Measurements from ENCODE around the gene DHRS3. TPM values are rescaled to one million over a fixed set of nuclear protein-coding genes. Genes with fewer than 3 reads are reported as not detected.

The DHRS3 gene
- polyA plus RNA-seq, 1 donor, result 42.0 TPM

DNA sequence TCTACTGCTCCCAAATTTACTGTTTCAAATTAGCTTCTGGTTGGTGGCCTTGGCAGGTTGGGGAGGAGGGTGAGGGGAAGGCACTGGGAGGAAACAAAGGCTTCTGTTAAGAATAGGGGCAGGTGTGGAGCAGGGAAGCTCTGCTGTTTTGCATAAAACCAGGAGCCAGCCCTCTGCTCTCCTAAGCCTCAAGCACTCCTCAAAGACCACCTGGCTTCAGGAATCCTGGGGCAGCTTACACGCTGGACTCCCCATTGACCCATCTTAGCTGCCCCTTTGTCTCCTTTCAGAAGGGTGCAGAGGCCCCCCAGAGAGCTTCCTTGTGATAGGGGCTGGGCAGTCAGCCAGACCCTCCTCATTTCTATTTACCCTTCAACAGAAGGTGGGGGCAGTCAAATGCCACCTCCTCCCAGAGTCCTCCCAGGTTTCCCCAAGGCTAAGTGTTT is 11.5 kb upstream of the DHRS3 start:
- Histone ChIP-seq H3K4me3 (ENCODE audit: low read length) (no peak overlapping the region), H3K9me3 (ENCODE audit: control insufficient read depth, low read depth, low read length) (no peaks in the 10 kb centered on the region), H3K4me1 (ENCODE audit: control insufficient read depth, insufficient read depth, low read length) (no peaks in the 10 kb centered on the region), H3K27me3 (ENCODE audit: control insufficient read depth, insufficient read depth, low read length) (no peaks in the 10 kb centered on the region), H3K36me3 (ENCODE audit: control insufficient read depth, insufficient read depth, low read length) (no peaks in the 10 kb centered on the region), H3K27ac (ENCODE audit: low read length) (no peak overlapping the region)
- WGBS (ENCODE audit: insufficient coverage, low lambda C conversion rate), result no CpG with 5 or more reads among the region's 1 CpG
- no peak for DNase-seq

DNA sequence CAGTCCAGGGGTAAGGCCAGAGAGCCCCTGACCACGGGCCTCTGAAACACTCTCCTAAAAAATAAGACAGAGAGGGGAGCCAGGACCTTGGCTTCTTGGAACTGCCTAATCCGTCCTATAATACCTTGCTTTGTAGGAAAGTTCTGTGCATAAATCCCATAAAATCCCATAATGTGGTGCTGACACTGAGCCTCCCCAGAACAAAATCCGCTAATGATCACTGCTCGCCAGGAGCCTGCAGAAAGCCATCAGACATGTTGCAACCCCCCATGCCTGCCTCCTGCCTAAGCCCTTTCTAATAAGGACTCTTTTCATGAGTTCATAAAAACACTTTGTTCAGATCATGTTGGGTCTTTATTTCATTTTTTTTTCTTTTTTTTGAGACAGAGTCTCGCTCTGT is 9.3 kb upstream of the DHRS3 start:
- H3K27ac ChIP-seq (ENCODE audit: low read length), result no peak overlapping the region
- DNase-seq, result no peak
- no peak overlapping the region for H3K4me3 ChIP-seq (ENCODE audit: low read length)
- H3K4me1 ChIP-seq (ENCODE audit: control insufficient read depth, insufficient read depth, low read length), result no peaks in the 10 kb centered on the region
- no peaks in the 10 kb centered on the region for H3K9me3 ChIP-seq (ENCODE audit: control insufficient read depth, low read depth, low read length)
- H3K27me3 ChIP-seq (ENCODE audit: control insufficient read depth, insufficient read depth, low read length), result no peaks in the 10 kb centered on the region
- H3K36me3 ChIP-seq (ENCODE audit: control insufficient read depth, insufficient read depth, low read length), result no peaks in the 10 kb centered on the region
- WGBS (ENCODE audit: insufficient coverage, low lambda C conversion rate), result no CpG with 5 or more reads among the region's 5 CpGs

DNA sequence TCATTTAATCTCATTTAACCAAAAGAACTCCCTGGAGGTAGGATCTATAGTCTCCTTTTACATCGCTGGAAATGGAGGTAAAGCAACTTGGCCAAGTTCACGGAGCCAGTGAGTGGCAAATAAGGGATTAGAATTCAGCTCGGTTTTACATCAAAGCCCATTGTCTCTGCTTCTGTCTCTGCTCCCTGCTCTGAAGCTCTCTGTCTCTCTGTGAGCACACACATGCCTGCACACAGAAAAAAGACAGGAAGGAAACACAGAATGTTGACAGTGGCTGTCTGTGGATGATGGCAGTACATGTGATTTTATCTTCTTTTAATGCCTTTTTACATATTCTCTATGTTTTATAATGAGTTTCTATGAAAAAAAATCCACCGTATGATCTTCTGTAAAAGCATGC is 8.9 kb upstream of the DHRS3 start:
- Histone ChIP-seq H3K36me3 (ENCODE audit: control insufficient read depth, insufficient read depth, low read length) (no peaks in the 10 kb centered on the region), H3K27me3 (ENCODE audit: control insufficient read depth, insufficient read depth, low read length) (no peaks in the 10 kb centered on the region), H3K4me3 (ENCODE audit: low read length) (no peak overlapping the region), H3K4me1 (ENCODE audit: control insufficient read depth, insufficient read depth, low read length) (no peaks in the 10 kb centered on the region), H3K9me3 (ENCODE audit: control insufficient read depth, low read depth, low read length) (no peaks in the 10 kb centered on the region), H3K27ac (ENCODE audit: low read length) (no peak overlapping the region)
- no peak for DNase-seq
- WGBS (ENCODE audit: insufficient coverage, low lambda C conversion rate), result no CpG with 5 or more reads among the region's 4 CpGs

DNA sequence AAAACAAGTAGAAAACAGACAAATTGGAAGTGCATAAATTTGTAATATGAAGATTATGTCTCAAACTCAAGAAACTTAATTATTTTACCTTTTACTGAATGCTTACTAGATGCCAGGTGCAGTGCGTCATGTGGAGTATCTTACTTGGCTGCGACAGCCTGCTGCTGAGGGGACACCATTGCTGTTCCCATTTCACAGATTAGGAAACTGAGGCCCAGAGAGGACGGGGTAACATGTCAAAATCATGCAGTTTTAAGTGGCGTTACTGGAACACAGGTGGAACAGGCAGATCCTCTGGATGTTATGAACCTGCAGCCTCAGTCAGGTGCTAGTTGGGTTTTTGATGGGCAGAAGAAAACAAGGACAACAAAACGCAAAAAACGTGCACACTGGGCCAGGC is 7.3 kb upstream of the DHRS3 start:
- Histone ChIP-seq H3K27ac (ENCODE audit: low read length) (no peak overlapping the region), H3K27me3 (ENCODE audit: control insufficient read depth, insufficient read depth, low read length) (no peaks in the 10 kb centered on the region), H3K36me3 (ENCODE audit: control insufficient read depth, insufficient read depth, low read length) (no peaks in the 10 kb centered on the region), H3K4me3 (ENCODE audit: low read length) (no peak overlapping the region), H3K9me3 (ENCODE audit: control insufficient read depth, low read depth, low read length) (no peaks in the 10 kb centered on the region), H3K4me1 (ENCODE audit: control insufficient read depth, insufficient read depth, low read length) (peaks cover under 1% of the 10 kb centered on the region)
- WGBS (ENCODE audit: insufficient coverage, low lambda C conversion rate), result no CpG with 5 or more reads among the region's 6 CpGs
- DNase-seq, result no peak

DNA sequence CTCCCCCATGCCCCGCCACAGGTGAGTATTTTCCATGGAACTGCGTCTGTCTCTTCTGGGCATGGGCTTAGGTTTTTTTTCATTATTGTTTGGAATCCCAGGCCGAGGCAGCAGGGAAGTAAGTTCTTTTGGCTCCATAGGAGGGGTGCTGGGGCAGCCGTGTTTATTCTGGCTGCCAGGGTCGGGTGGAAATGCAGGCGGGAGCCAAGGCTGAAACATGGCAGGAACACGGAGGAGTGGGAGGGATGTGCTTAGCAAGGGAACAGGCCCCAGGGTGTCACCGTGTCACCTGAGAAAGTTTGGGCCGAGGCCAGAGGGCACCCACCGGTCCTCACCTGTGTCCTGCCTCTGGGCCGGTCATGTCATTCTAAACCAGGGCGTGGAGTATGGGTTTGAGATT is 4.5 kb upstream of the DHRS3 start:
- DNase-seq, result no peak
- H3K4me3 ChIP-seq (ENCODE audit: low read length), result no peak overlapping the region
- no peaks in the 10 kb centered on the region for H3K27me3 ChIP-seq (ENCODE audit: control insufficient read depth, insufficient read depth, low read length)
- H3K27ac ChIP-seq (ENCODE audit: low read length), result no peak overlapping the region
- no peaks in the 10 kb centered on the region for H3K9me3 ChIP-seq (ENCODE audit: control insufficient read depth, low read depth, low read length)
- peaks cover 12% of the 10 kb centered on the region for H3K4me1 ChIP-seq (ENCODE audit: control insufficient read depth, insufficient read depth, low read length)
- no peaks in the 10 kb centered on the region for H3K36me3 ChIP-seq (ENCODE audit: control insufficient read depth, insufficient read depth, low read length)
- WGBS (ENCODE audit: insufficient coverage, low lambda C conversion rate), result no CpG with 5 or more reads among the region's 12 CpGs

DNA sequence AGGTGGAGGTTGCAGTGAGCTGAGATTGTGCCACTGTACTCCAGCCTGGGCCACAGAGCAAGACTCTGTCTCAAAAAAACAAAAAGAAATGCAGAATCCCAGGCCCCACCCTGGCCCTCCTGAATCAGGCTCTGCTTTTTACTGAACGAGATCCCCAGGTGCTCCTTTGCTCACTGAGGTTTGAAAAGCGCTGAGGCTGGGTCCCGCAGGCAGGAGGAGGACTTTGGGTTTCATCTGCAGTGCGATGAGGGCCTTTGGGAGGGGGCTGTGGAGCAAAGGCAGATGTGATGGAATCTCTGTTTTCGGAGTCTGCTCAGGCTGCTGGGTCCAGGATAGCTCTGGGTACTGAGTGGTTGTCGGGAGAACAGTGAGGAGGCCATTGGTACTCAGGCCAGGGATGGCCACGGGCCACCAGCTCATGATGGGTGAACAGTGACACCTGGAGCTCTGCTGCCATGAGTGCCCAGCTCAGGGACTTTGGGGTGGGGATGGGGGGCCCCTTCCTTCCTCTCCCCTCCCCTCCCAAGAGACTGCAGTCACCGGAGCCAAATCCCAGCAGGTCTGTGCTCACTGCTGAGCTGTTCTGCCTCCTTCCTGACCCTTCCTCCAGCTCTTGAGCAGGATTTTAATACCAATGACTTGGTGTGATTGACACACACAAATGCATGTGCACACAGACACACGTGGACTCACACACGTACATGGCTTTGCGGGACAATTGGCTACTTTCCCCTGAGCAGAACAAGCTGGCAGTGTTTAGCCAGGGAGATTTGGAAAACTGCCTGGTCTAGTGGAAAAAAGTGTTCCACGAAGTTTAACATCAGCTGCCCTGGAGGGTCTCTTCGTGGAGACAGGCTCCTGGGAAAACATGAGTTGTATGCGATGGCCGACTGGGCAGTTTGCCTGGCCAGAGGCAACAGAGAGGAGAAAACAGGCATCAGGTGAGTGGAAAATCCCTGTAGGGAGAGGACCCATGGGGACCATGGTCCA is 3.6 kb upstream of the DHRS3 start:
- Histone ChIP-seq H3K27ac (ENCODE audit: low read length) (no peak overlapping the region), H3K36me3 (ENCODE audit: control insufficient read depth, insufficient read depth, low read length) (no peaks in the 10 kb centered on the region), H3K9me3 (ENCODE audit: control insufficient read depth, low read depth, low read length) (no peaks in the 10 kb centered on the region), H3K4me1 (ENCODE audit: control insufficient read depth, insufficient read depth, low read length) (peaks cover 12% of the 10 kb centered on the region), H3K27me3 (ENCODE audit: control insufficient read depth, insufficient read depth, low read length) (no peaks in the 10 kb centered on the region), H3K4me3 (ENCODE audit: low read length) (no peak overlapping the region)
- WGBS (ENCODE audit: insufficient coverage, low lambda C conversion rate), result no CpG with 5 or more reads among the region's 15 CpGs
- DNase-seq, result no peak

DNA sequence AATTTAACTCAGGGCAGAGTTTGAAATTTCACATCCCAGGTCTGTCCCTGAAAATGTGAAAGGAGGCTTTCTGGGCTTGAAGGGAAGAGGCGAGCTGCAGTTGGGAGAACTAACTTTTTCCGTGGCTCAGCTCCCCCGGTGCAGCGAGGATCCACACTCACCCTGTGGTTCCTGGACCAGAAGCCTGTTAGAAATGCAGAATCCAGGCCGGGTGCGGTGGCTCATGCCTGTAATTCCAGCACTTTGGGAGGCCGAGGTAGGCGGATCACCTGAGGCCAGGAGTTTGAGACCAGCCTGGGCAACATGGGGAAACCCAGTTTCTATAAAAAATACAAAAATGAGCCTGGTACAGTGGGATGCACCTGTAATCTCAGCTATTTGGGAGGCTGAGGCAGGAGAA is 2.9 kb upstream of the DHRS3 start:
- Histone ChIP-seq H3K27ac (ENCODE audit: low read length) (no peak overlapping the region), H3K9me3 (ENCODE audit: control insufficient read depth, low read depth, low read length) (no peaks in the 10 kb centered on the region), H3K27me3 (ENCODE audit: control insufficient read depth, insufficient read depth, low read length) (no peaks in the 10 kb centered on the region), H3K36me3 (ENCODE audit: control insufficient read depth, insufficient read depth, low read length) (no peaks in the 10 kb centered on the region), H3K4me3 (ENCODE audit: low read length) (no peak overlapping the region), H3K4me1 (ENCODE audit: control insufficient read depth, insufficient read depth, low read length) (peaks cover 12% of the 10 kb centered on the region)
- DNase-seq, result no peak
- WGBS (ENCODE audit: insufficient coverage, low lambda C conversion rate), result no CpG with 5 or more reads among the region's 8 CpGs

DNA sequence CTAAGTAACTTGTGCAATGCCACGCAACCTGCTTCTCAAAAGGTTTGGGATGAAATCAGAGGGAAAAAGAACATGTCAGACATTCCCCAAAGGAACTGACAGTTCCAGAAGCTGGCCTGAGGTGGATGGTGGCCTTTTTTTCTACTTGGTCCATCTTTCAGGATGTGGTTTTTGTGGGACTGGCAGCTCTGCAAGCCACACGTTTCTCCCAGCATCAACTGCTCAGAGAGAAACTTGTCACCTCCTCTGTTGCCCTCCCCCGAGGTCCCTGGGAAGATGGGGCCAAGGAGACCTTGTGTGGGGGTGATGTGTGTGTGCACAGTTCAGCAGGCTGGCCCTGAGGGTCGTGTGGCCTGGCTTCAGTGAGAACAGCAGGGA is 2.5 kb upstream of the DHRS3 start:
- no peak overlapping the region for H3K27ac ChIP-seq (ENCODE audit: low read length)
- H3K4me3 ChIP-seq (ENCODE audit: low read length), result no peak overlapping the region
- H3K36me3 ChIP-seq (ENCODE audit: control insufficient read depth, insufficient read depth, low read length), result no peaks in the 10 kb centered on the region
- no CpG with 5 or more reads among the region's 4 CpGs for WGBS (ENCODE audit: insufficient coverage, low lambda C conversion rate)
- peaks cover 12% of the 10 kb centered on the region for H3K4me1 ChIP-seq (ENCODE audit: control insufficient read depth, insufficient read depth, low read length)
- H3K9me3 ChIP-seq (ENCODE audit: control insufficient read depth, low read depth, low read length), result no peaks in the 10 kb centered on the region
- no peak for DNase-seq
- no peaks in the 10 kb centered on the region for H3K27me3 ChIP-seq (ENCODE audit: control insufficient read depth, insufficient read depth, low read length)

DNA sequence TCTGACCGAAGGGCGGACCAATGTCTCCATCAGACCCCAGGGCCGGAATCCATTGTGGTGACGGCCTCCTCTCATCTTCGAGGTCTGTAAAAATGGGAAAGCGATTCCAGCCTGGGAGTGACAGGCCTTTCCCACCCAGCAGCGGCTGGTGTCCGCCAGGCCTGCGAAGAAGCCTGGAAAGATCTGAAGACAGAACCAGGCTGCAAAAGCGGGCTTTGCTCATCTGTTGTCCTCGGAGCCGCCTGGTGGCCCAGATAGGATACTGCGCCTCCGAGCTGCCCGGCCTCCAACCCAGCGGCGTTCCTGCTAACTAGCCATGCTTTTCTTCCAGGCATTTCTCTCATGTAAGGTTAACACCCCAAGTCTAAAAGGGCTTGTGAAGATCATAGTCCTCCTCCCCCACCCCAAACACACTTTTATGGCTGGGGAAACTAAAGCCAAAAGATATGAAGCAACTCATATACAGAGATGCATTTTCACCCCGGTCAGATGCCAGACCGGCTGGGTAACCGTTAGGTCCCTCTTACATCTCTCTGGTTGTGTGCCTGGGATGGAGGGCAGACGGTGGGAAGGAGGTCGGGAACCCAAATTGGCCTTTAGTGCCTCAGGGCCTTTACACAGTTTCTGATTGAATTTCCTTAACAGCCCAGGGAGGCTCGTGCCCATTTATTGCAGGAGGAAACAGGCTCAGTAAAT is 1.9 kb upstream of the DHRS3 start:
- peak; percentile 79 to 83 for DNase-seq
- Histone ChIP-seq H3K4me3 (ENCODE audit: low read length) (peak overlapping the region; percentile 96), H3K27ac (ENCODE audit: low read length) (peak overlapping the region; percentile 95), H3K4me1 (ENCODE audit: control insufficient read depth, insufficient read depth, low read length) (peaks cover 12% of the 10 kb centered on the region), H3K36me3 (ENCODE audit: control insufficient read depth, insufficient read depth, low read length) (no peaks in the 10 kb centered on the region), H3K27me3 (ENCODE audit: control insufficient read depth, insufficient read depth, low read length) (no peaks in the 10 kb centered on the region), H3K9me3 (ENCODE audit: control insufficient read depth, low read depth, low read length) (no peaks in the 10 kb centered on the region)
- WGBS (ENCODE audit: insufficient coverage, low lambda C conversion rate), result 50% methylated on average over 2 of the region's 23 CpGs

DNA sequence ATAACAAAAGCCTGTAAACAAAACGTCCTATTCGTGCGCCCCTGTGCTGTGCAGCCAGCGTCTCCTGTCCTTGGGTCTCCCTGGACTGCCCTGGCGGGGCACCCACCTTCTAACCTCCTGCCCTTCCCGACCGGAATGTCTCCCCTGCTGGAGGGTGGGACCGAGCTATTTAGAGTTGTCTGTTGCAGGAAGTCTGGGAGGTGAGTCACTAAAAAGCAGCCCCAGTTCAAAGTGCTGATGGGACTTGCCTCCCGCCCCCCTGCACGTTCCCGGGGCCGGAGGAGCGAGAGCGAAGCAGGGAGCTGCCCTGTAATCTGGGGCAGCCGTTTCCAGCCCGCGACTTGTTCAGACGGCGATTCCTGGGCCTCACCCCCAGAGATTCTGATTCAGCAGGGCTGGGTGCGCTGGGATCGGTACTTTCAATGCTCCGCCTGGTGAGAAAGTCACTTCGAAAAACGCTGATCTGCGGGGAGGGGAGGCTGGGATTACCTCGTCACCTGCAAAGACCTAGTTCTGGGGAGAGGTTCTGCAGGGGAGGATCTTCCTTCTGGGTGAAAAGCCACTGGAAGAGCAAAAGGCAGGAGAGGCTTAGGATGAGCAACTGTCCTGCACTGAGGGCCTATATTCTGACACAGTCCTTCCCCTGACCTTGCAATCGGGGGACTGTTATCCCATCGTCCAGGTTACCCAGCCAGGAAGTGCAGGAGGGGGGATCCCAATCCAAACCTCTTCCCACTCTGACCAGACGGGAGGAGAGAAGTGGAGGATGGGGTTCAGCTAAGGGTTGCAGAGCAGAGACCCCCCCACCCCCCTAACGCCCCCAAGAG is 1.2 kb upstream of the DHRS3 start:
- Histone ChIP-seq H3K4me1 (ENCODE audit: control insufficient read depth, insufficient read depth, low read length) (peaks cover 20% of the 10 kb centered on the region), H3K4me3 (ENCODE audit: low read length) (peak overlapping the region; percentile 96), H3K27me3 (ENCODE audit: control insufficient read depth, insufficient read depth, low read length) (no peaks in the 10 kb centered on the region), H3K36me3 (ENCODE audit: control insufficient read depth, insufficient read depth, low read length) (no peaks in the 10 kb centered on the region), H3K27ac (ENCODE audit: low read length) (peak overlapping the region; percentile 95), H3K9me3 (ENCODE audit: control insufficient read depth, low read depth, low read length) (no peaks in the 10 kb centered on the region)
- no CpG with 5 or more reads among the region's 30 CpGs for WGBS (ENCODE audit: insufficient coverage, low lambda C conversion rate)
- peak; percentile 91 to 97 for DNase-seq
